Tibial artery (tissue), 4 donors: Measurements from ENCODE around the gene GIPR.
A peak's percentile ranks its signal among the peaks of the same experiment; 100 is the strongest.

Experiments used
- DNase-seq, 2 donors: peaks; one replicate each; pipeline ENCODE4 v3.0.0-alpha.2; 2019
- H3K27ac ChIP-seq, 2 donors: fragments of 200-600 bp; sonication (generic) in 1 of 2; 1 replicate in 1 of 2; 2 replicates in 1 of 2; pipeline ENCODE4 v1.5.1; 2018 to 2019; ENCODE audit warnings: mild to moderate bottlenecking in 1 of 2
- H3K27me3 ChIP-seq, 2 donors: fragments of 200-600 bp; sonication (generic) in 1 of 2; one replicate each; pipeline versions ENCODE4 v1.5.1 to v1.6.0; 2016 to 2019
- H3K36me3 ChIP-seq, 3 donors: fragments of 200-600 bp; sonication (generic) in 2 of 3; one replicate each; pipeline ENCODE4 v1.5.1; 2016 to 2019; ENCODE audit warnings: mild to moderate bottlenecking in 2 of 3
- H3K4me1 ChIP-seq, 4 donors: fragments of 200-600 bp; sonication (generic) in 2 of 4; 1 replicate in 3 of 4; 2 replicates in 1 of 4; pipeline ENCODE4 v1.5.1; 2016 to 2019
- H3K4me3 ChIP-seq, 2 donors: fragments of 200-600 bp; sonication (generic) in 1 of 2; 1 replicate in 1 of 2; 2 replicates in 1 of 2; pipeline ENCODE4 v1.5.1; 2018 to 2019; ENCODE audit warnings: mild to moderate bottlenecking in 2 of 2
- H3K9me3 ChIP-seq, 3 donors: fragments of 200-600 bp; sonication (generic) in 1 of 3; one replicate each; pipeline ENCODE4 v1.5.1; 2016 to 2019
- intact Hi-C: fragments of 100-400 bp; cut with DNase I; formaldehyde crosslinking; loops from one replicate; pipeline ENCODE4 v1.15.0; 2023; ENCODE audit warnings: low total_unique reads
- TF ChIP-seq, protein P1 (sequence below), 2 experiments: fragments of 200-600 bp in 1 of 2; fragments of 450-650 bp in 1 of 2; IDR thresholded peaks; one replicate each; pipeline ENCODE4 v1.5.1; 2017 to 2019; ENCODE audit warnings: antibody characterized with exemption in 2 of 2, mild to moderate bottlenecking in 1 of 2, moderate library complexity in 1 of 2

Gene GIPR

GRCh38 chr19:45674946-45675345 is 6.9 kb downstream of the GIPR start:
- Histone ChIP-seq H3K9me3 (no peaks in the 10 kb centered on the region), H3K4me1 (peaks cover 0 to 26% (median 16%) of the 10 kb centered on the region in 4 donors), H3K36me3 (no peaks in the 10 kb centered on the region), H3K4me3 (no peak overlapping the region), H3K27ac (no peak overlapping the region), H3K27me3 (peaks cover 1 to 87% of the 10 kb centered on the region in 2 donors)
- DNase-seq = no peak
- TF ChIP-seq, protein P1, sequence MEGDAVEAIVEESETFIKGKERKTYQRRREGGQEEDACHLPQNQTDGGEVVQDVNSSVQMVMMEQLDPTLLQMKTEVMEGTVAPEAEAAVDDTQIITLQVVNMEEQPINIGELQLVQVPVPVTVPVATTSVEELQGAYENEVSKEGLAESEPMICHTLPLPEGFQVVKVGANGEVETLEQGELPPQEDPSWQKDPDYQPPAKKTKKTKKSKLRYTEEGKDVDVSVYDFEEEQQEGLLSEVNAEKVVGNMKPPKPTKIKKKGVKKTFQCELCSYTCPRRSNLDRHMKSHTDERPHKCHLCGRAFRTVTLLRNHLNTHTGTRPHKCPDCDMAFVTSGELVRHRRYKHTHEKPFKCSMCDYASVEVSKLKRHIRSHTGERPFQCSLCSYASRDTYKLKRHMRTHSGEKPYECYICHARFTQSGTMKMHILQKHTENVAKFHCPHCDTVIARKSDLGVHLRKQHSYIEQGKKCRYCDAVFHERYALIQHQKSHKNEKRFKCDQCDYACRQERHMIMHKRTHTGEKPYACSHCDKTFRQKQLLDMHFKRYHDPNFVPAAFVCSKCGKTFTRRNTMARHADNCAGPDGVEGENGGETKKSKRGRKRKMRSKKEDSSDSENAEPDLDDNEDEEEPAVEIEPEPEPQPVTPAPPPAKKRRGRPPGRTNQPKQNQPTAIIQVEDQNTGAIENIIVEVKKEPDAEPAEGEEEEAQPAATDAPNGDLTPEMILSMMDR (IDR thresholded peaks at IDR 0.05) = no peak
- intact Hi-C loops = no loop called here

DNA sequence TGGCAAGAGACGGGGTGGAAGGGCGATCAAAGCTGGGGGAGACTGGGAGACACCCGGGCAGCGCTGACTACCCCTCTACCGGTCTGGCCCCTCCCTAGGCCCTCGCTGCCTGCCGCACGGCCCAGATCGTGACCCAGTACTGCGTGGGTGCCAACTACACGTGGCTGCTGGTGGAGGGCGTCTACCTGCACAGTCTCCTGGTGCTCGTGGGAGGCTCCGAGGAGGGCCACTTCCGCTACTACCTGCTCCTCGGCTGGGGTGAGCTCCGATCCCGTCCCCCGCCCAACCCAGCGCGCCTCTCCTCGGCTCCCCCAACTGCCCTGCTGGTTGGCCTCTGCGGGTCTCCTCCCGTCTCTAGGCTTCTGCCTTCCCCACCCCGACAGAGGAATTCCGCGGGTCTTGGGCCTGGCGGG is 8.8 kb downstream of the GIPR start:
- Histone ChIP-seq H3K27ac (no peak overlapping the region), H3K4me3 (peak overlapping the region in 1 of 2 donors; percentile 27), H3K4me1 (peaks cover 0 to 29% (median 19%) of the 10 kb centered on the region in 4 donors), H3K9me3 (no peaks in the 10 kb centered on the region), H3K36me3 (no peaks in the 10 kb centered on the region), H3K27me3 (peaks cover 0 to 72% of the 10 kb centered on the region in 2 donors)
- no peak for DNase-seq
- TF ChIP-seq, protein P1 (IDR thresholded peaks at IDR 0.05) = no peak
- intact Hi-C loops = no loop called here

DNA sequence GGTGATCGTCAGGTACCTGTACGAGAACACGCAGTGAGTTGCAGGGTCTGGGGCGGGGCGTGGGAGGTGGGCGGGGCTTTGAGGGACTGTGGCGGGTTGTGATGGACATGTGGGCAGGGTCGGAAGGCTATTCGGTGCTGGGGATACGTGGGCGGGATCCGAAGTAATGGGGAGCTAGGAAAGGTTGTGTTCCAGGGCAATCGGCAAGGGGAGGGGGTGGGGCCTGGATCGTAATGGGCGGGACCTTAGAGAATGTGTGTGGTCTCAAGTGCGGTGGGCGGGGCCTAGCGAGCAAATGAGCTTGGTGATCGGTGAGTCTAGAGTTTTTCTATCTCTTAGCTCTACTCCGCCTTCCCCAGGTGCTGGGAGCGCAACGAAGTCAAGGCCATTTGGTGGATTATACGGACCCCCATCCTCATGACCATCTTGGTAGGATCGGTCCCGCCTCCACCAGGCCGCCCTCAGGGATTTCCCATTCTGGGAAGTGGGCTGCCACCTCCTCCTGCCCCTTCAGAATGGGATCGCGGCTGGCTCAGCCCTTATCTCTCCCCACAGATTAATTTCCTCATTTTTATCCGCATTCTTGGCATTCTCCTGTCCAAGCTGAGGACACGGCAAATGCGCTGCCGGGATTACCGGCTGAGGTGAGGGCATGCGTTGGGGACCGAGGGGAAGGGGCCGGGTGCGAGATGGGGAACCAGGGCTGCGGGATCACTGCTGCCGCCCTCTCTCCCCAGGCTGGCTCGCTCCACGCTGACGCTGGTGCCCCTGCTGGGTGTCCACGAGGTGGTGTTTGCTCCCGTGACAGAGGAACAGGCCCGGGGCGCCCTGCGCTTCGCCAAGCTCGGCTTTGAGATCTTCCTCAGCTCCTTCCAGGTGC is 9.6 kb downstream of the GIPR start:
- TF ChIP-seq, protein P1 (IDR thresholded peaks at IDR 0.05) = no peak
- H3K4me3 ChIP-seq = peak overlapping the region in 1 of 2 donors; percentile 27
- peaks cover 0 to 32% (median 21%) of the 10 kb centered on the region in 4 donors for H3K4me1 ChIP-seq
- no peak overlapping the region for H3K27ac ChIP-seq
- peak; percentile 50 to 69 for DNase-seq
- H3K36me3 ChIP-seq = no peaks in the 10 kb centered on the region
- intact Hi-C loops = no loop called here
- H3K27me3 ChIP-seq = peaks cover 0 to 65% of the 10 kb centered on the region in 2 donors
- no peaks in the 10 kb centered on the region for H3K9me3 ChIP-seq

GRCh38 chr19:45681391-45682015 is 13.5 kb downstream of the GIPR start:
- Histone ChIP-seq H3K27me3 (peaks cover 0 to 39% of the 10 kb centered on the region in 2 donors), H3K9me3 (no peaks in the 10 kb centered on the region), H3K4me1 (peaks cover 0 to 31% (median 21%) of the 10 kb centered on the region in 4 donors), H3K4me3 (peak overlapping the region; percentile 35 to 54), H3K36me3 (peaks cover 15 to 34% (median 18%) of the 10 kb centered on the region in 3 donors), H3K27ac (peak overlapping the region; percentile 81)
- TF ChIP-seq, protein P1 (IDR thresholded peaks at IDR 0.05) = peak; percentile 95 to 96
- peak; percentile 84 to 93 for DNase-seq
- intact Hi-C loops = no loop called here

DNA sequence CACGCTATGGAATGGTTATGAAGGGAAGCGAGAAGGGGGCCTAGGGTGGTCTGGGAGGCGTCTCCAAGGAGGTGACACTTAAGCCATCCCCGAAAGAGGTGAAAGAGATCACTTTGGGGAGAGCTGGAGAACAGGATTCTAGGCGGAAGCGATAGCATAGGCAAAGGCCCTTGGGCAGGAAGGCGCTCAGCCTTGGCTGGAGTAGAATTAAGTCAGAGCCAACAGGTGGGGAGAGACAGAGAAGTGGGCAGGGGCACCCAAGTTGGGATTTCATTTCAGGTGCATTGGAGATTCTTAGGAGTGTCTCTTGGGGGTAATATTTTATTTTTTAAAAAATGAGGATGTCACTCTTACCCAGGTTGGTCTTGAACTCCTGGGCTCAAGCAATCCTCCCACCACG is 14.1 kb downstream of the GIPR start:
- TF ChIP-seq, protein P1 (IDR thresholded peaks at IDR 0.05) = no peak
- Histone ChIP-seq H3K4me1 (peaks cover 0 to 25% (median 17%) of the 10 kb centered on the region in 4 donors), H3K9me3 (no peaks in the 10 kb centered on the region), H3K27me3 (peaks cover 0 to 33% of the 10 kb centered on the region in 2 donors), H3K4me3 (peak overlapping the region in 1 of 2 donors; percentile 54), H3K36me3 (peaks cover 21 to 41% (median 24%) of the 10 kb centered on the region in 3 donors), H3K27ac (peak overlapping the region; percentile 81)
- intact Hi-C loops = no loop called here
- DNase-seq = no peak
